Measurements from ENCODE around the gene PLCH2. TPM values are rescaled to one million over a fixed set of nuclear protein-coding genes. Genes with fewer than 3 reads are reported as not detected.

PLCH2 gene
- total RNA-seq, 6 experiments from 2014 or later, result 0.09 to 0.34 (median 0.18) TPM; not detected in 1

GRCh38 chr1:2538872-2539271 lies 62.8 kb downstream of the PLCH2 start:
- H3K9me3 Mint-ChIP-seq, result no peaks in the 10 kb centered on the region
- TF ChIP-seq CTCF (IDR thresholded peaks at IDR 0.05), result no peak
- DNase-seq, result no peak

DNA sequence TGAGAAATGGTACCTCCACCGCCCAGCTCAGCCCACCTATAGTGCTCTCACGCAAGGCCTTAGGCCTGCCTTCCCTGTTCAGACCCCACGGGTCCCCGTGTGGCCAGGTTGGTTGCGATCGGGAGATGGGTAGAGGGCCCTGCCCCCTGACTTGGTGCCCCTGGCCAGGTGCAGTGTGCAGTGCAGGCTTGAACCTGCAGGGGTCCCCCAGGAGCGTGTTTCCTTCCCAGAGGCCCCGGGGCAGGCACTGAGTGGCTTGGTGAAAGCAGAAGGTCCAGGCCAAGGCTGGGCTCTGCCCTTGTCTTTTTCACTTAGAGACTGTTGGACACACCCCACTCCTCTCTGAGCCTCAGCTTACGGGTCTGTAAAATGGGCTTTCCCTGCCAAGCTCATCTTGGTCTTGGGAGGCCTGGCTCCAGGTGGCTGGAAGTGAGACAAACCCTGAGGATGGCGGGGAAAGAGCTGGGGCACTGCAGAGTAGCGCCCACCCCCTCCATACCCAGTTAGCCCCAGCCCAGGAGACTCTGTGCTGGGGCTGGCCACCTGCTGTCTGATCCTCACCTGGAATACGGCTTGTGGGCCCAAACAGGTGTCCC lies 63.3 kb downstream of the PLCH2 start:
- Mint-ChIP-seq H3K4me1 (ENCODE audit: low read depth) (peaks cover 26% of the 10 kb centered on the region), H3K36me3 (ENCODE audit: low read depth) (no peaks in the 10 kb centered on the region), H3K9me3 (no peaks in the 10 kb centered on the region), H3K27me3 (ENCODE audit: insufficient read depth) (peaks cover 6% of the 10 kb centered on the region), H3K4me3 (no peak overlapping the region), H3K27ac (no peak overlapping the region)
- DNase-seq, result no peak
- peak; percentile 67 for TF ChIP-seq CTCF (IDR thresholded peaks at IDR 0.05)

More at GRCh38 chr1:2538872-2539271, 62.8 kb downstream of the PLCH2 start:
- Mint-ChIP-seq H3K4me3 (no peak overlapping the region), H3K36me3 (ENCODE audit: low read depth) (no peaks in the 10 kb centered on the region), H3K4me1 (ENCODE audit: low read depth) (peaks cover 26% of the 10 kb centered on the region), H3K27me3 (ENCODE audit: insufficient read depth) (peaks cover 6% of the 10 kb centered on the region), H3K27ac (no peak overlapping the region)

DNA sequence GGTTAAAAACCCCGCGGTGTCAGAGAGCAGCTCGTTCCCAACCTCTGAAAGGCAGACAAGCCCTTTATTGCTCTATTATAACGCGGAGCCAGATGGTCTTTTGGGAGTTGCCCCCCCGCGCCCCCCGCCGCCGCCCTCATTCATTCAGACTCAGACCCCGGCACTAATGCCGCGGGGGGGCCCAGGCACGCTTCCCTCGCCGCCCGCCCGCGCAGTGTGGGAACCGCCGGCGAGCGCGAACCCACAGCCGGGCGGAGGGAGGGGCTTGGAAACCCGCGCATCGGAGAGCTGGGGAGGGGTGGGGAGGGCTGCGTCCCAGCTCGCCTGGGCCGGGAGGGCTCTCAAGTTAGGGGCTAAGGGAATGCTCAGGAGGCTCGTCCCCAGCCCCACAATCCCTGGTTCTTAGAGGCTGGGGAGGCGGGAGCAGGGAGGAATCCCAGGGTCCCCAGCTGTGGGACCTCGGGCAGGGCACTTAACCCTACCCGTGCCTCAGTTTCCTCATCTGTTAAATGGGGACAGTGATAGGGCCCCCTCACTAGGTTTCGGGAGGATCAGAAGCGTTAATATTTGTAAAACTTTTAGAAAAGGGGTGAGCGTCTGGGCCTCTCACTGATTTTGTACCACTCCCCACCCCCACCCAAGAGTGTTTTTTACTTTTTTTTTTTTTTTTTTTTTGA lies 64.9 kb downstream of the PLCH2 start:
- peaks cover 16% of the 10 kb centered on the region for H3K4me1 Mint-ChIP-seq (ENCODE audit: low read depth)
- no peak overlapping the region for H3K4me3 Mint-ChIP-seq
- peaks cover 4% of the 10 kb centered on the region for H3K27me3 Mint-ChIP-seq (ENCODE audit: insufficient read depth)
- no peak overlapping the region for H3K27ac Mint-ChIP-seq
- no peak for TF ChIP-seq CTCF (IDR thresholded peaks at IDR 0.05)
- H3K36me3 Mint-ChIP-seq (ENCODE audit: low read depth), result no peaks in the 10 kb centered on the region
- no peaks in the 10 kb centered on the region for H3K9me3 Mint-ChIP-seq
- no peak for DNase-seq

GRCh38 chr1:2541619-2542245 lies 65.6 kb downstream of the PLCH2 start:
- H3K27me3 Mint-ChIP-seq (ENCODE audit: insufficient read depth), result peaks cover 4% of the 10 kb centered on the region
- H3K9me3 Mint-ChIP-seq, result no peaks in the 10 kb centered on the region
- no peak for DNase-seq
- no peak overlapping the region for H3K27ac Mint-ChIP-seq
- no peak overlapping the region for H3K4me3 Mint-ChIP-seq
- no peaks in the 10 kb centered on the region for H3K36me3 Mint-ChIP-seq (ENCODE audit: low read depth)
- H3K4me1 Mint-ChIP-seq (ENCODE audit: low read depth), result peaks cover 12% of the 10 kb centered on the region; the same call in 1 of the 2 replicates
- TF ChIP-seq CTCF (IDR thresholded peaks at IDR 0.05), result no peak

- peaks cover 2% of the 10 kb centered on the region for H3K27me3 Mint-ChIP-seq (ENCODE audit: insufficient read depth)
- no peak overlapping the region for H3K27ac Mint-ChIP-seq
- TF ChIP-seq CTCF (IDR thresholded peaks at IDR 0.05), result no peak
- H3K4me3 Mint-ChIP-seq, result no peak overlapping the region
- DNase-seq, result no peak
- H3K4me1 Mint-ChIP-seq (ENCODE audit: low read depth), result peaks cover 12% of the 10 kb centered on the region; the same call in 1 of the 2 replicates
- no peaks in the 10 kb centered on the region for H3K9me3 Mint-ChIP-seq
- no peaks in the 10 kb centered on the region for H3K36me3 Mint-ChIP-seq (ENCODE audit: low read depth)
Observed at GRCh38 chr1:2542246-2542915, 66.3 kb downstream of the PLCH2 start.

Data from HFFc6 (cell line).